Testis (tissue), 3 donors: ENCODE data around the gene BLTP2. TPM values are rescaled to one million over a fixed set of nuclear protein-coding genes. Genes with fewer than 3 reads are reported as not detected.
"Not testable (repeated sequence)": the region's sequence is repeated elsewhere in the genome, so short reads cannot be mapped to it uniquely, and the experiment has no call there.

ENCODE experiments used
- DNase-seq: peaks from one replicate; pipeline ENCODE4 v3.0.0-alpha.2; 2019
- H3K27ac ChIP-seq, 2 donors: fragments of 200-600 bp; sonication (generic); one replicate each; pipeline ENCODE4 v1.5.1; 2019
- H3K27me3 ChIP-seq: fragments of 200-600 bp; sonication (generic); one replicate; pipeline ENCODE4 v1.5.1; 2019
- H3K36me3 ChIP-seq: fragments of 200-600 bp; sonication (generic); one replicate; pipeline ENCODE4 v1.5.1; 2017; ENCODE audit warnings: low read depth; ENCODE audit errors: missing control alignments
- H3K4me1 ChIP-seq: fragments of 200-600 bp; sonication (generic); one replicate; pipeline ENCODE4 v1.5.1; 2019
- H3K4me3 ChIP-seq, 2 donors: fragments of 200-600 bp; sonication (generic); one replicate each; pipeline ENCODE4 v1.5.1; 2017 to 2019
- H3K9me3 ChIP-seq: fragments of 200-600 bp; sonication (generic); one replicate; pipeline ENCODE4 v1.5.1; 2017
- POLR2A ChIP-seq: fragments of 450-650 bp; IDR thresholded peaks from one replicate; pipeline ENCODE4 v1.6.1; 2017; ENCODE audit warnings: antibody characterized with exemption, mild to moderate bottlenecking, moderate library complexity
- WGBS, 2 donors: methylation state at CpG; one replicate each; pipeline ENCODE4 v1.1.5; 2018; 5-methylcytosine and 5-hydroxymethylcytosine counted together
- intact Hi-C: fragments of 100-400 bp; cut with DNase I; formaldehyde crosslinking; loops from one replicate; pipeline ENCODE4 v1.15.1; 2023; ENCODE audit warnings: low total_unique reads
- polyA plus RNA-seq: library from polyadenylated mRNA; stranded (reverse); fragments of 350-450 nt; fragmentation: Illumina TruSeq; extraction: RNeasy Lipid Tissue Mini Kit (QIAGEN cat#74804); gene quantifications from one replicate; pipeline ENCODE4 v1.2.3, GENCODE V29; 2014; ENCODE audit warnings: low read depth, low replicate concordance; ENCODE audit not compliant: insufficient read depth
- total RNA-seq, 2 donors: library from RNA; depleted of rRNA; stranded (reverse); fragments of >200 nt; gene quantifications; one replicate each; pipeline ENCODE4 v1.2.3, GENCODE V29; 2016
- TF ChIP-seq, protein P1 (sequence below), 3 experiments: fragments of 450-650 bp in 2 of 3; fragments of 200-600 bp in 1 of 3; sonication (generic) in 1 of 3; IDR thresholded peaks; one replicate each; pipeline ENCODE4 v1.5.1; 2016 to 2019; ENCODE audit warnings: antibody characterized with exemption in 3 of 3, mild to moderate bottlenecking in 2 of 3, moderate library complexity in 1 of 3

BLTP2 gene
- total and polyA plus RNA-seq, 3 donors from 2014 or later, result 84.7 to 147 (median 128) TPM

DNA sequence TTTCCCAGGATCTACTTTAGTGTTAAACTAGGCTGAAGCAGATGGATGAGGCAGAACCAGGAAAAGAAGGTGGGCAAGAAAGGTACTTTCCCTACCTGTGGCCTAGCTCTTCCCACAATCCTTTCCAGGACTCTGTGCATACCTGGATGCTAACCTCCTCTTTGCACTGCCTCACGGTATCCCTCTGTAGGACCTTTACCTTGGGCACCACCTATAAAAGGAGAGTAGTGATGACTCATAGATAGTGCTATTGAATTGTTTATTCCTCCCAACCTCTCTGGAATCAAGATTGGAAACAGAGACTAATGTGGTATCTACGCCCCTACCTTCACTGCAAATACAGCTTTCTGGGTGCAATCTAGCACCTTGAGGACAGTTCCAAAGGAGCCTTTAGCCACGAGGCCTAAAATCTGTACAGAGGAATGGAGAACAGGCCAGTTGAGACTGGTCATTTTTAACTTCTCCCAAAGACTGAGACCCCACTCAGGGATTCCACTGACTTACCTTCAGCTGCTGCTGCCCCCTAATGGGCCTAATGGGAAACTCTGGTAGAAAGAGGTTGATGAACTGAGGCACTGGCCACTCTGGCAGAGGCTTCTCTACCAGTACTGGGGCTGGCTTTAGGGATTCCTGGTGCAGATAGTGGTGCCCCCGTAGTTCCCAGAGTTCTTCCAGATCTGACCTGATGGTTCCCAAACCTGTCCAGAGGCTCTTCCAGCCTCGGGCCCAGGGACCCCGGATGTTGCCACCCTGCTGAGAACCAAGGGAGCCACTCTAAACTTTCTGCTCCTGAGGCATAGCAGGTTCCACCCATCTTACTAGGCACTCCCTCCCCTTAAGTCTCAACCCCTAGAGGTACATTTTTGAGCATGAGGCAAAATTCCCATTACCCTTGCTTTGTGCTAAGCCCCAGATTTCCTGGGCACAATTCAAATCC, 31.8 kb downstream of the BLTP2 start:
- Histone ChIP-seq H3K27ac (no peak overlapping the region), H3K27me3 (no peaks in the 10 kb centered on the region), H3K4me3 (no peak overlapping the region), H3K4me1 (no peaks in the 10 kb centered on the region), H3K9me3 (no peaks in the 10 kb centered on the region), H3K36me3 (no peaks in the 10 kb centered on the region)
- intact Hi-C loops, result no loop called here
- WGBS, 2 donors, result 73 to 75% methylated on average over 6 of the region's 6 CpGs
- TF ChIP-seq, protein P1, sequence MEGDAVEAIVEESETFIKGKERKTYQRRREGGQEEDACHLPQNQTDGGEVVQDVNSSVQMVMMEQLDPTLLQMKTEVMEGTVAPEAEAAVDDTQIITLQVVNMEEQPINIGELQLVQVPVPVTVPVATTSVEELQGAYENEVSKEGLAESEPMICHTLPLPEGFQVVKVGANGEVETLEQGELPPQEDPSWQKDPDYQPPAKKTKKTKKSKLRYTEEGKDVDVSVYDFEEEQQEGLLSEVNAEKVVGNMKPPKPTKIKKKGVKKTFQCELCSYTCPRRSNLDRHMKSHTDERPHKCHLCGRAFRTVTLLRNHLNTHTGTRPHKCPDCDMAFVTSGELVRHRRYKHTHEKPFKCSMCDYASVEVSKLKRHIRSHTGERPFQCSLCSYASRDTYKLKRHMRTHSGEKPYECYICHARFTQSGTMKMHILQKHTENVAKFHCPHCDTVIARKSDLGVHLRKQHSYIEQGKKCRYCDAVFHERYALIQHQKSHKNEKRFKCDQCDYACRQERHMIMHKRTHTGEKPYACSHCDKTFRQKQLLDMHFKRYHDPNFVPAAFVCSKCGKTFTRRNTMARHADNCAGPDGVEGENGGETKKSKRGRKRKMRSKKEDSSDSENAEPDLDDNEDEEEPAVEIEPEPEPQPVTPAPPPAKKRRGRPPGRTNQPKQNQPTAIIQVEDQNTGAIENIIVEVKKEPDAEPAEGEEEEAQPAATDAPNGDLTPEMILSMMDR (IDR thresholded peaks at IDR 0.05), result peak in 2 of 3 experiments; percentile 32 to 48
- TF ChIP-seq POLR2A, result no peak
- DNase-seq, result peak; percentile 64

DNA sequence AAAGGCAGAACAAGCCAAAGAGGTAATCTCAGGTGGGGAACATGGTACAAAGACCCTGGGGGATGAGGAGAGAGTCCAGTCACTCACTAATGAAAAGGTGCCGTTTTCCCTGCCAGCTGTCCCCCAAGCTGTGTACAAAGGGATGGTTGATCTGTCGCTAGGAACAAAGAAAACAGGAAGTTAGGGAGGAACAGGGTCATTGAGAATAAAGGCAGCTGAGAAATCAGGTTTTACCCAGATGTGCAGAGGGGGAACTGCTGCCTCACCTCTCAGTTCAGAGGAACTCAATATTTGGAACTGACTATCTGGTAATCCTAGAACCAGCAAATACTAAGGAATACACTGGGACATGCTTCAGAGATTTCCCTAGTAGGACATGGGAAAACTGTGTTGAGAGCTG, 32.4 kb downstream of the BLTP2 start:
- Histone ChIP-seq H3K9me3 (no peaks in the 10 kb centered on the region), H3K27me3 (no peaks in the 10 kb centered on the region), H3K27ac (no peak overlapping the region), H3K36me3 (no peaks in the 10 kb centered on the region), H3K4me1 (no peaks in the 10 kb centered on the region), H3K4me3 (no peak overlapping the region)
- WGBS, 2 donors, result 70 to 85% methylated on average over 2 of the region's 2 CpGs
- no peak for DNase-seq
- TF ChIP-seq, protein P1 (IDR thresholded peaks at IDR 0.05), result no peak
- TF ChIP-seq POLR2A, result no peak
- intact Hi-C loops, result no loop called here

DNA sequence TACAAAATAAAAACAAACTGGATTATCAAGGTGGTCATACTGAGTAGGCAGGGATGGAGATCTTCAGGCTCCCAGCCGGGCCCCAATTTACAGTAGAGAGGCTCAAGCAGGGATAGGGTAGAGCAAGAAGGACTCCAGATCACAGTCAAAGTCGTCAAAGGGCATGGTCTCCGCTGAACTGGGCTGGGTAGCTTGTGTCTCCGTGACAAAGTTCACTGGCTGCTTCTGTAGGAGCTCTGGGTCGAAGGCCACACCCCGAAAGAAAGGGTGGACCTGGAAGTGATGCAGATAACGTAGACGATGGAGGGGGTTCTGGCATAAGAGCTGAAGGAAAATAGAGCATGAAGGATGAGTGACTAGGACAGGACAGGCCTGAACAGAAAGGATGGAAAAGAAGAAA, 34.6 kb downstream of the BLTP2 start:
- TF ChIP-seq, protein P1 (IDR thresholded peaks at IDR 0.05), result no peak
- TF ChIP-seq POLR2A, result no peak
- no peaks in the 10 kb centered on the region for H3K9me3 ChIP-seq
- H3K4me3 ChIP-seq, result no peak overlapping the region
- H3K27ac ChIP-seq, result no peak overlapping the region
- intact Hi-C loops, result no loop called here
- H3K36me3 ChIP-seq, result no peaks in the 10 kb centered on the region
- WGBS, 2 donors, result 87 to 91% methylated on average over 8 of the region's 8 CpGs
- DNase-seq, result no peak
- no peaks in the 10 kb centered on the region for H3K27me3 ChIP-seq
- H3K4me1 ChIP-seq, result no peaks in the 10 kb centered on the region

DNA sequence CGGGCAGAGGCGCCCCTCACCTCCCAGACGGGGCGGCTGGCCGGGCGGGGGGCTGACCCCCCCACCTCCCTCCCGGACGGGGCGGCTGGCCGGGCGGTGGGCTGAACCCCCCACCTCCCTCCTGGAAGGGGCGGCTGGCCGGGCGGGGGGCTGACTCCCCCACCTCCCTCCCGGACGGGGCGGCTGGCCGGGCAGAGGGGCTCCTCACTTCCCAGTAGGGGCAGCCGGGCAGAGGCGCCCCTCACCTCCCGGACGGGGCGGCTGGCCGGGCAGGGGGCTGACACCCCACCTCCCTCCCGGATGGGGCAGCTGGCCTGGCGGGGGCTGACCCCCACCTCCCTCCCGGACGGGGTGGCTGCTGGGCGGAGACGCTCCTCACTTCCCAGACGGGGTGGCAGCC, 40.9 kb downstream of the BLTP2 start:
- H3K27ac ChIP-seq, H3K36me3 ChIP-seq, intact Hi-C loops, H3K4me1 ChIP-seq, H3K27me3 ChIP-seq, H3K9me3 ChIP-seq, DNase-seq, H3K4me3 ChIP-seq: not testable (repeated sequence)
- 91 to 96% methylated on average over 7 to 13 of the region's 31 CpGs for WGBS, 2 donors

DNA sequence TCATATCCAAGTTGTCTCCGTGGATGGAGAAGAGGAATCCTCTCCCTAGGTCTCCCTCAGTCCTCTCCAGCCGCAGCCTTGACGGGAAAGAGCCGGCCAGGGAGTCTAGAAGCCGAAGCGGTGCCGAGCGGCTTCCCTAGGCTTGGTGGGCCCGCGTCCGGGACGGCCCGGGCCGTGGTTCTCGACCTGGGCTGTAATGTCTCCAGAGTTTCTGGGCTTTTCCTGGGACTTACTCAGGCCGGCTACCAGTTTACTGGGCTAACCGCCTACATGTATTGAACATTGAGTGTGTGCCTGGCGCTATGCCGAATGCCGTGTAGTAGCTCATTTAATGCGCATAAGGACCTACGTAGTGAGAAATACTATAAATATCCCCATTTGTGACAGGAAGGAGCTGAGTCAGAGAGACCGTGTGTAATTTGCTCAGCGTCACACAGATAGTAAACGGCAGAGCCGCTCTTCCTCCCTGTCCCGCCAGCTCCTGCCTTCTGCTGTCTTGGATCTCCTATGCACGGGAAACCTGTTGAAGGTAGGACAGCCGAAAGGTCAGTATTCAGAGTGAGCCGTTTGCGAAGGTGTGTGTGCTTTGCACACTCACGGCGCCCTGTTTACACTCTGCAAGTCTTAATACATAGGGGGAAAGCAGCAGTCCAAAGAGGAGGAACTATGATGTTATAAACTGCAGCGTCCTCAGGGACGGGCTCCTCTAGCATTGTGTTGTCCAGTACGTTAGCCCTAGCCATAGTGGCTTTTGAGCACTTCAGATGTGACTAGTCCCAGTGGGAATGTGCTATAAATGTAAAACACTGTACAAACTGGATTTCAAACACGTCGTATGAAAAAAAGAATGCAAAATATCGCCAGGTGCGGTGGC, 45.4 kb downstream of the BLTP2 start:
- Histone ChIP-seq H3K9me3 (no peaks in the 10 kb centered on the region), H3K27ac (peak overlapping the region; percentile 92 to 97), H3K4me1 (peaks cover 10% of the 10 kb centered on the region), H3K4me3 (peak overlapping the region; percentile 62 to 75), H3K27me3 (no peaks in the 10 kb centered on the region), H3K36me3 (no peaks in the 10 kb centered on the region)
- DNase-seq, result peak; percentile 70
- 16 to 18% methylated on average over 21 to 40 of the region's 40 CpGs for WGBS, 2 donors
- intact Hi-C loops, result no loop called here
- TF ChIP-seq POLR2A, result no peak
- TF ChIP-seq, protein P1 (IDR thresholded peaks at IDR 0.05), result no peak
